ENCODE data around the gene GRHL1.

GRCh38 chr2:10039658-10040410 lies 88.3 kb downstream of the GRHL1 start:
- TF ChIP-seq, protein P1, sequence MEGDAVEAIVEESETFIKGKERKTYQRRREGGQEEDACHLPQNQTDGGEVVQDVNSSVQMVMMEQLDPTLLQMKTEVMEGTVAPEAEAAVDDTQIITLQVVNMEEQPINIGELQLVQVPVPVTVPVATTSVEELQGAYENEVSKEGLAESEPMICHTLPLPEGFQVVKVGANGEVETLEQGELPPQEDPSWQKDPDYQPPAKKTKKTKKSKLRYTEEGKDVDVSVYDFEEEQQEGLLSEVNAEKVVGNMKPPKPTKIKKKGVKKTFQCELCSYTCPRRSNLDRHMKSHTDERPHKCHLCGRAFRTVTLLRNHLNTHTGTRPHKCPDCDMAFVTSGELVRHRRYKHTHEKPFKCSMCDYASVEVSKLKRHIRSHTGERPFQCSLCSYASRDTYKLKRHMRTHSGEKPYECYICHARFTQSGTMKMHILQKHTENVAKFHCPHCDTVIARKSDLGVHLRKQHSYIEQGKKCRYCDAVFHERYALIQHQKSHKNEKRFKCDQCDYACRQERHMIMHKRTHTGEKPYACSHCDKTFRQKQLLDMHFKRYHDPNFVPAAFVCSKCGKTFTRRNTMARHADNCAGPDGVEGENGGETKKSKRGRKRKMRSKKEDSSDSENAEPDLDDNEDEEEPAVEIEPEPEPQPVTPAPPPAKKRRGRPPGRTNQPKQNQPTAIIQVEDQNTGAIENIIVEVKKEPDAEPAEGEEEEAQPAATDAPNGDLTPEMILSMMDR (tag by site-specific recombination; IDR thresholded peaks at IDR 0.05) = no peak
- TF ChIP-seq ZNF138 (tag by site-specific recombination; IDR thresholded peaks at IDR 0.05; ENCODE audit: borderline replicate concordance) = no peak
- TF ChIP-seq YY1 (tag by site-specific recombination; IDR thresholded peaks at IDR 0.05) = no peak
